ENCODE measurements around the gene ARFRP1. TPM values are rescaled to one million over a fixed set of nuclear protein-coding genes. Genes with fewer than 3 reads are reported as not detected.
A peak's percentile ranks its signal among the peaks of the same experiment; 100 is the strongest.

Gene ARFRP1
- total RNA-seq, 1 experiment from 2014 or later = 42.7 TPM

DNA sequence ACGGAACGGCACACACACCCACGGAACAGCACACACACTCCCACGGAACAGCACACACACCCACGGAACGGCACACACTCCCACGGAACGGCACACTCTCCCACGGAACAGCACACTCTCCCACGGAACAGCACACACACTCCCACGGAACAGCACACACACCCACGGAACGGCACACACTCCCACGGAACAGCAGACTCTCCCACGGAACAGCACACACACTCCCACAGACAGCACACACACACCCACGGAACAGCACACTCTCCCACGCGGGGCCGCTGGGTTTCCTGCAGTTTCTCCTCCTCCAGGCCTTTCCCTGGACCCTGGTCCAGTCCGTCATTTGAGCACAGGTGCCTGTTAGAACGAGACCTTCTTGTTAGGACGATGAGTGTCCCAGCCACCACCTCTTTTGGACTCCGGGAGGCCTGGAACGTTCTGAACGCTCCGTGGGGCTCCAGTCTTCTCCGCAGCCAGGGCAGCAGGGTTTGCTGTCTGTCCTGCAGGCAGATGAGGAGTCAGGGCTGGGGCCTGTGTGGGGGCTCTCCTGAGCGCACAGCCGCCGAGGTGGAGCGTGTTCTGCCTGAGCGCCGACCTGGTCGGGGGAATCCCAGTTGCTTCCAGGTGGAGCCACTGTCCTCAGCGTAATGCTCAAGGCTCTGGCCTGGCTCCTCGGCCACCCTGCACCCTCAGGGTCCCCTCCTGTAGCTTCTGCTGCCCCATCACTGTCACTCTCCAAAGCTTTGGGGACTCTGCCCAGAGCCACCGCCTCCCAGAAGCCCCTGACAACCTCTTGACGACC, 28.9 kb downstream of the ARFRP1 start:
- Histone ChIP-seq H3K23me2 (ENCODE audit: insufficient read length, low read depth, low read length, poor library complexity, severe bottlenecking) (no peaks in the 10 kb centered on the region), H2BK20ac (ENCODE audit: low read depth, low read length, poor library complexity, severe bottlenecking) (no peak overlapping the region), H3K79me2 (ENCODE audit: insufficient read depth, low read length) (no peaks in the 10 kb centered on the region), H3K9ac (ENCODE audit: extremely low read depth, insufficient read length, low read length) (no peak overlapping the region), H3K27me3 (ENCODE audit: insufficient read depth, low read length) (no peaks in the 10 kb centered on the region), H3K4me1 (ENCODE audit: insufficient read depth, low read length) (no peaks in the 10 kb centered on the region), H3K56ac (ENCODE audit: insufficient read length, low read depth, low read length) (no peak overlapping the region), H4K91ac (ENCODE audit: insufficient read length, low read depth, low read length) (no peak overlapping the region), H2AK5ac (ENCODE audit: insufficient read length, low read length) (no peak overlapping the region), H3T11ph (ENCODE audit: low read length) (no peak overlapping the region), H3K9me3 (ENCODE audit: control insufficient read depth, low read depth, low read length) (no peaks in the 10 kb centered on the region), H3K23ac (ENCODE audit: insufficient read length, low read depth, low read length) (no peak overlapping the region), H2BK120ac (ENCODE audit: low read depth, low read length, poor library complexity, severe bottlenecking) (no peak overlapping the region), H3K18ac (ENCODE audit: insufficient read length, low read depth, low read length) (no peak overlapping the region), H3K14ac (ENCODE audit: insufficient read depth, low read length) (no peak overlapping the region; the same call in 1 of the 2 replicates), H2BK12ac (ENCODE audit: insufficient read length, low read depth, low read length) (no peak overlapping the region), H4K5ac (ENCODE audit: insufficient read length, low read depth, low read length) (no peak overlapping the region), H4K20me1 (ENCODE audit: control insufficient read depth, insufficient read depth, insufficient read length) (no peaks in the 10 kb centered on the region), H3K79me1 (ENCODE audit: insufficient read depth, low read depth, low read length, poor library complexity, severe bottlenecking) (no peaks in the 10 kb centered on the region), H3K4me2 (ENCODE audit: insufficient read depth, insufficient read length, low read length) (no peak overlapping the region), H3K27ac (ENCODE audit: insufficient read length, low read depth, low read length) (no peak overlapping the region), H2BK5ac (ENCODE audit: insufficient read length, low read length) (no peak overlapping the region), H2BK15ac (ENCODE audit: low read depth, low read length) (no peak overlapping the region), H4K8ac (replicated peaks; ENCODE audit: insufficient read length, low read depth, low read length) (no peak overlapping the region), H2AFZ (ENCODE audit: low read length) (no peak overlapping the region), H3K4ac (ENCODE audit: low read depth, low read length) (no peak overlapping the region)
- Mint-ChIP-seq H3K9me3 (no peaks in the 10 kb centered on the region; a peak in 1 of 5 replicates), H3K36me3 (ENCODE audit: insufficient read depth in 1 of 3, low read depth in 3 of 3) (peaks cover 12 to 30% (median 27%) of the 10 kb centered on the region in 3 experiments; a peak in 6 of 7 replicates), H3K4me3 (peak overlapping the region in 1 of 2 experiments; percentile 65; a peak in 1 of 5 replicates), H3K27ac (peak overlapping the region in 1 of 3 experiments; percentile 24; a peak in 1 of 7 replicates), H3K4me1 (no peaks in the 10 kb centered on the region), H3K27me3 (ENCODE audit: low read depth) (no peaks in the 10 kb centered on the region)
- DNase-seq = no peak
- TF ChIP-seq, protein P1, sequence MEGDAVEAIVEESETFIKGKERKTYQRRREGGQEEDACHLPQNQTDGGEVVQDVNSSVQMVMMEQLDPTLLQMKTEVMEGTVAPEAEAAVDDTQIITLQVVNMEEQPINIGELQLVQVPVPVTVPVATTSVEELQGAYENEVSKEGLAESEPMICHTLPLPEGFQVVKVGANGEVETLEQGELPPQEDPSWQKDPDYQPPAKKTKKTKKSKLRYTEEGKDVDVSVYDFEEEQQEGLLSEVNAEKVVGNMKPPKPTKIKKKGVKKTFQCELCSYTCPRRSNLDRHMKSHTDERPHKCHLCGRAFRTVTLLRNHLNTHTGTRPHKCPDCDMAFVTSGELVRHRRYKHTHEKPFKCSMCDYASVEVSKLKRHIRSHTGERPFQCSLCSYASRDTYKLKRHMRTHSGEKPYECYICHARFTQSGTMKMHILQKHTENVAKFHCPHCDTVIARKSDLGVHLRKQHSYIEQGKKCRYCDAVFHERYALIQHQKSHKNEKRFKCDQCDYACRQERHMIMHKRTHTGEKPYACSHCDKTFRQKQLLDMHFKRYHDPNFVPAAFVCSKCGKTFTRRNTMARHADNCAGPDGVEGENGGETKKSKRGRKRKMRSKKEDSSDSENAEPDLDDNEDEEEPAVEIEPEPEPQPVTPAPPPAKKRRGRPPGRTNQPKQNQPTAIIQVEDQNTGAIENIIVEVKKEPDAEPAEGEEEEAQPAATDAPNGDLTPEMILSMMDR (conservative IDR thresholded peaks at IDR 0.05) = no peak
- no CpG with 5 or more reads among the region's 38 CpGs for whole genome bisulfite sequencing (ENCODE audit: extremely low coverage, insufficient read length, low lambda C conversion rate)
